H1 (cell line): ENCODE results near the gene LIN37. TPM values are rescaled to one million over a fixed set of nuclear protein-coding genes. Genes with fewer than 3 reads are reported as not detected.

Source experiments
- CTCF ChIA-PET: fragments of 300-600 bp; sonication (Branson Sonifier 250); formaldehyde crosslinking; loops from one replicate; lab custom pipeline; 2021; ENCODE audit not compliant: partially characterized antibody; lab: Charles Lee
- POLR2A ChIA-PET: fragments of 300-600 bp; sonication (Branson Sonifier 250); formaldehyde crosslinking; loops from one replicate; lab custom pipeline; 2021; ENCODE audit warnings: inconsistent platforms; ENCODE audit not compliant: partially characterized antibody; lab: Charles Lee
- DNase-seq, 2 experiments: peaks; one replicate each; pipeline versions ENCODE4 v3.0.0 to v3.0.0-alpha.2; 2010 to 2022; ENCODE audit warnings: low spot score in 2 of 2, low read depth in 1 of 2, mixed read lengths in 1 of 2
- FAIRE-seq: peaks from 2 replicates; lab custom pipeline; 2011; peaks lifted over from hg19 to GRCh38; lab: Jason Lieb, UNC
- H2AFZ ChIP-seq: 2 replicates; pipeline ENCODE4 v1.8.1; 2012; ENCODE audit warnings: low read length, inconsistent platforms
- H2AK5ac ChIP-seq: 2 replicates; pipeline ENCODE4 v1.6.1; 2013; ENCODE audit warnings: low read depth, low read length
- H2BK120ac ChIP-seq: replicated peaks from 2 replicates; pipeline ENCODE3; 2013; ENCODE audit warnings: low read depth, low read length, inconsistent platforms
- H2BK12ac ChIP-seq: 2 replicates; pipeline ENCODE4 v1.6.1; 2013; ENCODE audit warnings: low read depth, low read length
- H2BK15ac ChIP-seq: 2 replicates; pipeline ENCODE4 v1.6.1; 2013; ENCODE audit warnings: low read length
- H2BK20ac ChIP-seq: 2 replicates; pipeline ENCODE4 v1.6.1; 2013; ENCODE audit warnings: low read length
- H2BK5ac ChIP-seq: 2 replicates; pipeline ENCODE4 v1.6.1; 2013; ENCODE audit warnings: low read depth, low read length
- H3K14ac ChIP-seq: 2 replicates; pipeline ENCODE4 v1.6.1; 2013; ENCODE audit warnings: inconsistent platforms; ENCODE audit not compliant: insufficient read length
- H3K18ac ChIP-seq: 2 replicates; pipeline ENCODE4 v1.6.1; 2013; ENCODE audit warnings: low read length; ENCODE audit errors: extremely low read depth
- H3K23ac ChIP-seq: 2 replicates; pipeline ENCODE4 v1.6.1; 2013; ENCODE audit warnings: inconsistent platforms; ENCODE audit not compliant: insufficient read length
- H3K23me2 ChIP-seq: 2 replicates; pipeline ENCODE4 v1.6.1; 2013; ENCODE audit warnings: low read depth, low read length
- H3K27ac ChIP-seq: 2 replicates; pipeline ENCODE4 v1.6.1; 2011; ENCODE audit warnings: low read depth, low read length, inconsistent platforms
- H3K27me3 ChIP-seq, 4 experiments: replicated peaks in 1 of 4; 1 replicate in 1 of 4; 2 replicates in 3 of 4; pipeline versions ENCODE4 v1.6.1 to v1.8.1; 2011 to 2013; ENCODE audit warnings: low read length in 3 of 4, mild to moderate bottlenecking in 3 of 4, inconsistent platforms in 2 of 4, mixed read lengths in 2 of 4, moderate library complexity in 1 of 4; ENCODE audit not compliant: control insufficient read depth in 3 of 4, insufficient read depth in 3 of 4; ENCODE audit errors: extremely low read depth in 1 of 4
- H3K36me3 ChIP-seq, 4 experiments: 2 replicates each; pipeline versions ENCODE4 v1.6.1 to v1.8.1; 2011 to 2013; ENCODE audit warnings: mild to moderate bottlenecking in 4 of 4, low read length in 3 of 4, moderate library complexity in 2 of 4, control low read depth in 1 of 4, inconsistent platforms in 1 of 4; ENCODE audit not compliant: insufficient read depth in 4 of 4, control insufficient read depth in 2 of 4
- H3K4ac ChIP-seq: replicated peaks from 2 replicates; pipeline ENCODE3; 2013; ENCODE audit warnings: low read length, low read depth, mixed read lengths, inconsistent platforms; ENCODE audit not compliant: insufficient read length
- H3K4me1 ChIP-seq, 4 experiments: replicated peaks in 1 of 4; 1 replicate in 1 of 4; 2 replicates in 3 of 4; pipeline versions ENCODE4 v1.6.1 to v1.8.1; 2011 to 2013; ENCODE audit warnings: low read length in 3 of 4, inconsistent platforms in 2 of 4, mixed read lengths in 1 of 4; ENCODE audit not compliant: insufficient read depth in 4 of 4, control insufficient read depth in 3 of 4
- H3K4me2 ChIP-seq, 2 experiments: 2 replicates each; pipeline versions ENCODE4 v1.6.1 to v1.8.1; 2011 to 2013; ENCODE audit warnings: low read depth in 2 of 2, low read length in 2 of 2, control low read depth in 1 of 2, inconsistent platforms in 1 of 2, mild to moderate bottlenecking in 1 of 2; ENCODE audit not compliant: insufficient read depth in 1 of 2
- H3K4me3 ChIP-seq, 4 experiments: fragments of 200-600, 300-600 bp in 1 of 4; sonication (generic), shearing (Covaris generic), sonication (Bioruptor Twin) in 1 of 4; 2 replicates each; pipeline versions ENCODE4 v1.5.1 to v1.8.1; 2011 to 2016; ENCODE audit warnings: low read length in 4 of 4, low read depth in 3 of 4, control low read depth in 2 of 4, inconsistent platforms in 2 of 4, mild to moderate bottlenecking in 2 of 4, mixed read lengths in 1 of 4, moderate library complexity in 1 of 4; ENCODE audit not compliant: insufficient read depth in 2 of 4; ENCODE audit errors: extremely low read depth in 1 of 4
- H3K56ac ChIP-seq: replicated peaks from 2 replicates; pipeline ENCODE3; 2013; ENCODE audit warnings: low read depth, mild to moderate bottlenecking, mixed read lengths, low read length, inconsistent platforms; ENCODE audit not compliant: insufficient read length
- H3K79me1 ChIP-seq: 2 replicates; pipeline ENCODE4 v1.6.1; 2013; ENCODE audit warnings: low read depth, low read length, control low read depth
- H3K79me2 ChIP-seq, 2 experiments: 2 replicates each; pipeline versions ENCODE4 v1.6.1 to v1.8.1; 2012 to 2013; ENCODE audit warnings: low read length in 2 of 2, mild to moderate bottlenecking in 2 of 2, inconsistent platforms in 1 of 2; ENCODE audit not compliant: insufficient read depth in 2 of 2, control insufficient read depth in 1 of 2
- H3K9ac ChIP-seq, 4 experiments: replicated peaks in 1 of 4; 1 replicate in 1 of 4; 2 replicates in 3 of 4; pipeline versions ENCODE4 v1.6.1 to v1.8.1; 2011 to 2013; ENCODE audit warnings: low read depth in 3 of 4, low read length in 3 of 4, control low read depth in 2 of 4, mild to moderate bottlenecking in 2 of 4, moderate library complexity in 2 of 4, inconsistent platforms in 1 of 4; ENCODE audit errors: extremely low read depth in 1 of 4
- H3K9me3 ChIP-seq, 2 experiments: 2 replicates each; pipeline versions ENCODE4 v1.6.1 to v1.8.1; 2012 to 2013; ENCODE audit warnings: mild to moderate bottlenecking in 2 of 2, moderate library complexity in 2 of 2, control low read depth in 1 of 2, inconsistent platforms in 1 of 2, low read depth in 1 of 2, low read length in 1 of 2, mixed read lengths in 1 of 2; ENCODE audit not compliant: insufficient read depth in 2 of 2
- H4K20me1 ChIP-seq, 2 experiments: replicated peaks in 1 of 2; 2 replicates each; pipeline versions ENCODE3 to v1.8.1; 2011 to 2013; ENCODE audit warnings: inconsistent platforms in 2 of 2, low read length in 2 of 2, mild to moderate bottlenecking in 1 of 2; ENCODE audit not compliant: insufficient read depth in 2 of 2, control insufficient read depth in 1 of 2
- H4K5ac ChIP-seq: 2 replicates; pipeline ENCODE4 v1.6.1; 2013; ENCODE audit warnings: low read length, low read depth, mixed read lengths, inconsistent platforms; ENCODE audit not compliant: insufficient read length
- H4K8ac ChIP-seq: 2 replicates; pipeline ENCODE4 v1.8.0; 2013; ENCODE audit warnings: mild to moderate bottlenecking, moderate library complexity, low read length, inconsistent platforms; ENCODE audit not compliant: insufficient read depth; ENCODE audit errors: extremely low read depth
- H4K91ac ChIP-seq: replicated peaks from 2 replicates; pipeline ENCODE3; 2013; ENCODE audit warnings: low read length, mixed read lengths, inconsistent platforms; ENCODE audit not compliant: insufficient read length
- BCL11A ChIP-seq, 2 experiments: IDR thresholded peaks; one replicate each; pipeline ENCODE4 v1.6.1; 2011; ENCODE audit warnings: low read depth in 2 of 2, low read length in 2 of 2, mild to moderate bottlenecking in 2 of 2
- EZH2 ChIP-seq: fragments of 200-600 bp; sonication (generic); IDR thresholded peaks from 2 replicates; pipeline ENCODE4 v1.7.1; 2012; ENCODE audit warnings: low read depth, mild to moderate bottlenecking, moderate library complexity, low read length, inconsistent platforms; ENCODE audit not compliant: severe bottlenecking
- POU5F1 ChIP-seq: IDR thresholded peaks from 2 replicates; pipeline ENCODE4 v1.6.1; 2011; ENCODE audit warnings: low read depth, mild to moderate bottlenecking, low read length, moderate library complexity
- WGBS, 2 experiments: shearing (Covaris generic) in 1 of 2; methylation state at CpG; one replicate each; pipeline versions ENCODE4 v1.1.6 to v1.1.7; 2013 to 2015; ENCODE audit warnings: low lambda C conversion rate in 2 of 2, mixed read lengths in 2 of 2, inconsistent platforms in 1 of 2, low coverage in 1 of 2, missing lambda C conversion rate in 1 of 2; ENCODE audit not compliant: insufficient replicate concordance in 2 of 2, insufficient coverage in 1 of 2, insufficient read length in 1 of 2; ENCODE audit errors: extremely low coverage in 1 of 2, missing lambda C conversion rate in 1 of 2; 5-methylcytosine and 5-hydroxymethylcytosine counted together
- polyA plus RNA-seq, 7 experiments: library from polyadenylated mRNA; depleted of rRNA in 3 of 7; stranded (reverse) in 5 of 7; unstranded in 2 of 7; fragments of >200 nt in 5 of 7; fragments of 200-250 nt in 2 of 7; gene quantifications; 1 replicate in 5 of 7; 2 replicates in 1 of 7; 4 replicates in 1 of 7; pipeline versions ENCODE4 v1.2.1 to v1.2.3, GENCODE V29; 2011 to 2013; ENCODE audit warnings: missing spikeins in 2 of 7, mixed read lengths in 2 of 7
- total RNA-seq: library from RNA; stranded (reverse); fragmentation: NEBNext Ultra II Directional; extraction: Animal tissue kit (Norgen Biotek cat#: 25700); gene quantifications from 2 replicates; pipeline ENCODE4 v1.2.1, GENCODE V29; 2021

LIN37 gene
- total and polyA plus RNA-seq, 2 of the 8 experiments (the other 6 are each of a cell fraction or from before 2014, with no cell fraction given), result 3.8 to 9.8 TPM

GRCh38 chr19:35789195-35789977, 41.0 kb downstream of the LIN37 start:
- Histone ChIP-seq H3K9me3 (no peaks in the 10 kb centered on the region), H3K79me1 (no peaks in the 10 kb centered on the region), H2BK20ac (no peak overlapping the region), H3K36me3 (no peaks in the 10 kb centered on the region), H4K20me1 (peaks cover 3 to 7% of the 10 kb centered on the region in 2 experiments), H3K9ac (no peak overlapping the region), H2AFZ (no peak overlapping the region), H3K27ac (no peak overlapping the region), H3K56ac (no peak overlapping the region), H2BK120ac (no peak overlapping the region), H4K91ac (no peak overlapping the region), H2BK5ac (no peak overlapping the region), H3K4me2 (no peak overlapping the region), H3K18ac (no peak overlapping the region), H3K4ac (no peak overlapping the region), H2BK15ac (no peak overlapping the region), H2BK12ac (no peak overlapping the region), H3K23me2 (peaks cover 7% of the 10 kb centered on the region; the same call in 1 of the 2 replicates), H4K8ac (no peak overlapping the region), H3K27me3 (no peaks in the 10 kb centered on the region; a peak in 1 of 7 replicates), H3K4me3 (no peak overlapping the region), H3K14ac (no peak overlapping the region), H4K5ac (no peak overlapping the region), H2AK5ac (no peak overlapping the region), H3K79me2 (no peaks in the 10 kb centered on the region), H3K23ac (no peak overlapping the region), H3K4me1 (peaks cover 0 to 6% (median 2%) of the 10 kb centered on the region in 4 experiments; a peak in 2 of 7 replicates)
- FAIRE-seq, result no peak
- TF ChIP-seq BCL11A (IDR thresholded peaks at IDR 0.05; ENCODE audit: low read depth in 2 of 2, low read length in 2 of 2) (no peak), POU5F1 (no peak), EZH2 (no peak)
- 91% methylated on average over 10 of the region's 11 CpGs; no CpG with 5 or more reads in 1 of the 2 experiments for WGBS, 2 experiments
- DNase-seq, result no peak
- POLR2A ChIA-PET, result interaction anchor here (2.2 kb wide), 1 partner anchor 16 kb away, joined by 9 read pairs; no protein-coding TSS in a partner anchor
- CTCF ChIA-PET, result interaction anchor here (0.8 to 3.8 kb wide), 7 partner anchors 8 to 142 kb away, joined by 3 to 13 read pairs (median 3); no protein-coding TSS in a partner anchor
